GM21381 (cell line): Measurements from ENCODE around the gene C21orf91.

Source experiments
- ATAC-seq: cut with Tn5 transposase; IDR thresholded peaks from one replicate; pipeline ENCODE4 v1.9.1; 2021; ENCODE audit warnings: mild to moderate bottlenecking, moderate library complexity; ENCODE audit not compliant: unreplicated experiment

C21orf91 gene

GRCh38 chr21:17798796-17799195 is 20.4 kb downstream of the C21orf91 start:
- ATAC-seq, result no peak

- ATAC-seq, result no peak
These were observed 21.2 kb downstream of the C21orf91 start for GRCh38 chr21:17797967-17798366.

- ATAC-seq, result no peak
These were observed 22.7 kb downstream of the C21orf91 start for GRCh38 chr21:17796503-17796902.

GRCh38 chr21:17796037-17796403 is 23.1 kb downstream of the C21orf91 start:
- no peak for ATAC-seq

GRCh38 chr21:17795146-17796036 is 23.8 kb downstream of the C21orf91 start:
- no peak for ATAC-seq

GRCh38 chr21:17794518-17795145 is 24.5 kb downstream of the C21orf91 start:
- no peak for ATAC-seq

GRCh38 chr21:17793246-17794123 is 25.7 kb downstream of the C21orf91 start:
- peak; percentile 52 for ATAC-seq

- ATAC-seq, result no peak
These were observed 29.5 kb downstream of the C21orf91 start for GRCh38 chr21:17789656-17790055.

GRCh38 chr21:17789069-17789468 is 30.1 kb downstream of the C21orf91 start:
- ATAC-seq, result no peak

- ATAC-seq, result no peak
These were observed 32.3 kb downstream of the C21orf91 start for GRCh38 chr21:17786851-17787181.

- ATAC-seq, result no peak
These were observed 32.9 kb downstream of the C21orf91 start for GRCh38 chr21:17786071-17786850.

GRCh38 chr21:17785403-17785788 is 33.8 kb downstream of the C21orf91 start:
- no peak for ATAC-seq

- ATAC-seq, result peak; percentile 41
These were observed 34.4 kb downstream of the C21orf91 start for GRCh38 chr21:17784604-17785402.

- ATAC-seq, result peak; percentile 52
These were observed 35.0 kb downstream of the C21orf91 start for GRCh38 chr21:17784180-17784598.

- ATAC-seq, result peak; percentile 37
These were observed 35.5 kb downstream of the C21orf91 start for GRCh38 chr21:17783481-17784179.

GRCh38 chr21:17783003-17783402 is 36.2 kb downstream of the C21orf91 start:
- ATAC-seq, result no peak

- ATAC-seq, result no peak
These were observed 37.1 kb downstream of the C21orf91 start for GRCh38 chr21:17782051-17782450.

GRCh38 chr21:17781524-17781923 is 37.6 kb downstream of the C21orf91 start:
- no peak for ATAC-seq

GRCh38 chr21:17780539-17780938 is 38.6 kb downstream of the C21orf91 start:
- peak; percentile 36 for ATAC-seq
